A549 treated with Hydrocortisone at 1 μM for 4 hours (cell line): ENCODE results near the gene CHMP1B. TPM values are rescaled to one million over a fixed set of nuclear protein-coding genes. Genes with fewer than 3 reads are reported as not detected.

Experiments
- total RNA-seq: library from RNA; stranded (reverse); fragments of 200-300 nt; extraction: Qiagen RNA extraction; gene quantifications from 5 replicates; pipeline ENCODE4 v1.2.3, GENCODE V29; 2022

Gene CHMP1B
- 39.0 to 49.4 TPM (median 41.2 TPM) in 5 replicates for total RNA-seq

GRCh38 chr18:11851146-11851805 is at the start of gene CHMP1B:
Gene CHMP1B (plus strand): TSS chr18:11851413. CDS start chr18:11851512, 99 bp downstream.

Other genes starting within 250 kb of the CHMP1B start
- not detected in 5 replicates for gene SLC35G4, start 241.8 kb upstream of the CHMP1B start, total RNA-seq
- 4.7 to 6.8 TPM (median 5.8 TPM) in 5 replicates for gene GNAL, start 162.1 kb upstream of the CHMP1B start, total RNA-seq
- 16.1 to 22.8 TPM (median 21.7 TPM) in 5 replicates for gene MPPE1, start 56.9 kb downstream of the CHMP1B start, total RNA-seq
- gene IMPA2, start 130.1 kb downstream of the CHMP1B start, total RNA-seq: 79.7 to 99.1 TPM (median 93.6 TPM) in 5 replicates
- gene ANKRD62, start 242.4 kb downstream of the CHMP1B start, total RNA-seq: not detected in 5 replicates